Endometrial microvascular endothelial cells (primary cell): ENCODE results near the gene CAVIN2. TPM values are rescaled to one million over a fixed set of nuclear protein-coding genes. Genes with fewer than 3 reads are reported as not detected.

ENCODE experiments used
- in situ Hi-C: cut with HindIII; loops from 2 replicates; pipeline ENCODE4 v1.10.0; 2017; ENCODE audit warnings: low sequenced_read_pairs, low pct_unique_long_range_greater_than_20kb; ENCODE audit errors: inconsistent ontology term
- total RNA-seq: library from RNA; depleted of rRNA; stranded (reverse); fragments of >200 nt; gene quantifications from one replicate; pipeline ENCODE4 v1.2.3, GENCODE V29; 2015; ENCODE audit errors: inconsistent ontology term

CAVIN2 gene
- total RNA-seq, 1 donor from 2014 or later: 165 TPM

- in situ Hi-C loops: no loop called here
These were observed 893 bp downstream of the CAVIN2 start for GRCh38 chr2:191845876-191846514.

GRCh38 chr2:191845248-191845715 is 1.6 kb downstream of the CAVIN2 start:
- in situ Hi-C loops: no loop called here

GRCh38 chr2:191844706-191845105 is 2.2 kb downstream of the CAVIN2 start:
- in situ Hi-C loops: no loop called here

GRCh38 chr2:191840921-191841320 is 6.0 kb downstream of the CAVIN2 start:
- in situ Hi-C loops: no loop called here

GRCh38 chr2:191839918-191840804 is 6.7 kb downstream of the CAVIN2 start:
- in situ Hi-C loops: no loop called here

GRCh38 chr2:191838526-191838925 is 8.4 kb downstream of the CAVIN2 start:
- in situ Hi-C loops: no loop called here

GRCh38 chr2:191836853-191837769 is 9.8 kb downstream of the CAVIN2 start:
- in situ Hi-C loops: no loop called here

- in situ Hi-C loops: no loop called here
These were observed 10.4 kb downstream of the CAVIN2 start for GRCh38 chr2:191836471-191836852.

GRCh38 chr2:191835539-191836350 is 11.1 kb downstream of the CAVIN2 start:
- in situ Hi-C loops: no loop called here

GRCh38 chr2:191835100-191835499 is 11.8 kb downstream of the CAVIN2 start:
- in situ Hi-C loops: no loop called here

GRCh38 chr2:191833356-191833755 is 13.5 kb downstream of the CAVIN2 start:
- in situ Hi-C loops: no loop called here

GRCh38 chr2:191832668-191833067 is 14.2 kb downstream of the CAVIN2 start:
- in situ Hi-C loops: no loop called here

GRCh38 chr2:191831410-191831994 is 15.4 kb downstream of the CAVIN2 start:
- in situ Hi-C loops: no loop called here

- in situ Hi-C loops: loop anchor here (25.0 kb wide), 2 partner anchors 262 to 338 kb away; no protein-coding TSS in a partner anchor
These were observed 22.5 kb downstream of the CAVIN2 start for GRCh38 chr2:191824398-191824797.

GRCh38 chr2:191821078-191821477 is 25.8 kb downstream of the CAVIN2 start:
- in situ Hi-C loops: loop anchor here (25.0 kb wide), 2 partner anchors 259 to 341 kb away; no protein-coding TSS in a partner anchor

- in situ Hi-C loops: loop anchor here (25.0 kb wide), 2 partner anchors 257 to 343 kb away; no protein-coding TSS in a partner anchor
These were observed 28.1 kb downstream of the CAVIN2 start for GRCh38 chr2:191818725-191819350.

- in situ Hi-C loops: loop anchor here (25.0 kb wide), 2 partner anchors 256 to 344 kb away; no protein-coding TSS in a partner anchor
These were observed 28.8 kb downstream of the CAVIN2 start for GRCh38 chr2:191818133-191818532.
